HL-60 (cell line): ENCODE results near the gene MYLK4.

ENCODE experiments used
- DNase-seq, 2 experiments: peaks; one replicate each; pipeline ENCODE4 v3.0.0-alpha.2; 2010 to 2020; ENCODE audit warnings: low read depth in 1 of 2, low spot score in 1 of 2
- H3K27ac ChIP-seq: fragments of 250-450 bp; sonication (Bioruptor Pico); replicated peaks from 2 replicates; pipeline ENCODE4 v1.5.1; 2020; ENCODE audit warnings: mild to moderate bottlenecking, moderate library complexity
- H3K27me3 ChIP-seq: fragments of 250-450 bp; sonication (Bioruptor Pico); 2 replicates; pipeline ENCODE4 v1.5.1; 2021; ENCODE audit warnings: mild to moderate bottlenecking, moderate library complexity; ENCODE audit not compliant: insufficient read depth, poor library complexity, severe bottlenecking
- H3K4me3 ChIP-seq: replicated peaks from 2 replicates; pipeline ENCODE4 v1.5.1; 2011; ENCODE audit warnings: mild to moderate bottlenecking, control low read depth, low read length; ENCODE audit not compliant: insufficient read depth
- CTCF ChIP-seq: IDR thresholded peaks from one replicate; pipeline ENCODE4 v1.5.1; 2011; ENCODE audit warnings: low read length, control low read depth, inconsistent platforms; ENCODE audit not compliant: insufficient read depth
- GABPA ChIP-seq: IDR thresholded peaks from 2 replicates; pipeline ENCODE4 v1.6.1; 2012; ENCODE audit warnings: low read depth
- POLR2AphosphoS5 ChIP-seq: IDR thresholded peaks from 2 replicates; pipeline ENCODE4 v1.6.1; 2012; ENCODE audit warnings: low read depth
- REST ChIP-seq: IDR thresholded peaks from 2 replicates; pipeline ENCODE4 v1.6.1; 2012; ENCODE audit warnings: low read depth; ENCODE audit not compliant: insufficient replicate concordance
- SPI1 ChIP-seq: IDR thresholded peaks from 2 replicates; pipeline ENCODE4 v1.6.1; 2012; ENCODE audit warnings: low read depth, mild to moderate bottlenecking, borderline replicate concordance

Gene MYLK4

GRCh38 chr6:2729921-2730320, 20.8 kb downstream of the MYLK4 start:
- Histone ChIP-seq H3K27me3 (no peaks in the 10 kb centered on the region), H3K27ac (no peak overlapping the region), H3K4me3 (no peak overlapping the region)
- DNase-seq: no peak
- TF ChIP-seq GABPA: no peak
- TF ChIP-seq SPI1: no peak
- no peak for TF ChIP-seq POLR2AphosphoS5
- no peak for TF ChIP-seq REST
- no peak for TF ChIP-seq CTCF

GRCh38 chr6:2725999-2726567, 24.6 kb downstream of the MYLK4 start:
- no peak for TF ChIP-seq GABPA
- TF ChIP-seq POLR2AphosphoS5: no peak
- no peak for TF ChIP-seq CTCF
- TF ChIP-seq REST: no peak
- peak; percentile 16; the same call in 1 of the 2 replicates for TF ChIP-seq SPI1
- H3K4me3 ChIP-seq: no peak overlapping the region
- H3K27me3 ChIP-seq: no peaks in the 10 kb centered on the region
- H3K27ac ChIP-seq: no peak overlapping the region
- peak in 1 of 2 experiments; percentile 7 for DNase-seq

GRCh38 chr6:2725364-2725988, 25.2 kb downstream of the MYLK4 start:
- Histone ChIP-seq H3K27ac (no peak overlapping the region), H3K4me3 (no peak overlapping the region), H3K27me3 (no peaks in the 10 kb centered on the region)
- TF ChIP-seq REST (no peak), SPI1 (no peak), CTCF (no peak), POLR2AphosphoS5 (no peak), GABPA (no peak)
- DNase-seq: no peak
